ENCODE data around the gene ABCF1. TPM values are rescaled to one million over a fixed set of nuclear protein-coding genes. Genes with fewer than 3 reads are reported as not detected.

Gene ABCF1
- total RNA-seq, 1 donor from 2014 or later = 71.5 TPM

- Mint-ChIP-seq H3K36me3 (peaks cover 32% of the 10 kb centered on the region), H3K9me3 (no peaks in the 10 kb centered on the region), H3K4me1 (peaks cover 43% of the 10 kb centered on the region), H3K27me3 (ENCODE audit: low read depth) (no peaks in the 10 kb centered on the region), H3K4me3 (no peak overlapping the region), H3K27ac (peak overlapping the region; percentile 13)
- TF ChIP-seq CTCF (IDR thresholded peaks at IDR 0.05; ENCODE audit: unreplicated experiment) = no peak
- DNase-seq (ENCODE audit: low spot score in 2 of 2, unreplicated experiment in 2 of 2) = no peak
These were observed 38.8 kb downstream of the ABCF1 start for GRCh38 chr6:30610065-30610464.

GRCh38 chr6:30611150-30611855, 40.1 kb downstream of the ABCF1 start:
- Mint-ChIP-seq H3K4me3 (no peak overlapping the region), H3K36me3 (peaks cover 28% of the 10 kb centered on the region), H3K27me3 (ENCODE audit: low read depth) (no peaks in the 10 kb centered on the region), H3K4me1 (peaks cover 55% of the 10 kb centered on the region), H3K9me3 (no peaks in the 10 kb centered on the region), H3K27ac (peak overlapping the region; percentile 80)
- no peak for DNase-seq (ENCODE audit: low spot score in 2 of 2, unreplicated experiment in 2 of 2)
- TF ChIP-seq CTCF (IDR thresholded peaks at IDR 0.05; ENCODE audit: unreplicated experiment) = no peak

GRCh38 chr6:30611856-30612194, 40.6 kb downstream of the ABCF1 start:
- peaks cover 27% of the 10 kb centered on the region for H3K36me3 Mint-ChIP-seq
- no peaks in the 10 kb centered on the region for H3K27me3 Mint-ChIP-seq (ENCODE audit: low read depth)
- H3K4me1 Mint-ChIP-seq = peaks cover 55% of the 10 kb centered on the region
- TF ChIP-seq CTCF (IDR thresholded peaks at IDR 0.05; ENCODE audit: unreplicated experiment) = no peak
- no peak for DNase-seq (ENCODE audit: low spot score in 2 of 2, unreplicated experiment in 2 of 2)
- no peak overlapping the region for H3K4me3 Mint-ChIP-seq
- H3K9me3 Mint-ChIP-seq = no peaks in the 10 kb centered on the region
- H3K27ac Mint-ChIP-seq = peak overlapping the region; percentile 80

GRCh38 chr6:30612213-30612612, 41.0 kb downstream of the ABCF1 start:
- TF ChIP-seq CTCF (IDR thresholded peaks at IDR 0.05; ENCODE audit: unreplicated experiment) = no peak
- peak overlapping the region; percentile 100 for H3K27ac Mint-ChIP-seq
- peaks cover 59% of the 10 kb centered on the region for H3K4me1 Mint-ChIP-seq
- no peaks in the 10 kb centered on the region for H3K27me3 Mint-ChIP-seq (ENCODE audit: low read depth)
- H3K36me3 Mint-ChIP-seq = peaks cover 30% of the 10 kb centered on the region
- no peaks in the 10 kb centered on the region for H3K9me3 Mint-ChIP-seq
- H3K4me3 Mint-ChIP-seq = no peak overlapping the region
- DNase-seq (ENCODE audit: low spot score in 2 of 2, unreplicated experiment in 2 of 2) = no peak

- peaks cover 25% of the 10 kb centered on the region for H3K36me3 Mint-ChIP-seq
- no peak for DNase-seq (ENCODE audit: low spot score in 2 of 2, unreplicated experiment in 2 of 2)
- peak overlapping the region; percentile 100 for H3K27ac Mint-ChIP-seq
- peak overlapping the region; percentile 93 for H3K4me3 Mint-ChIP-seq
- no peaks in the 10 kb centered on the region for H3K27me3 Mint-ChIP-seq (ENCODE audit: low read depth)
- no peak for TF ChIP-seq CTCF (IDR thresholded peaks at IDR 0.05; ENCODE audit: unreplicated experiment)
- peaks cover 59% of the 10 kb centered on the region for H3K4me1 Mint-ChIP-seq
- no peaks in the 10 kb centered on the region for H3K9me3 Mint-ChIP-seq
These were observed 41.5 kb downstream of the ABCF1 start for GRCh38 chr6:30612687-30613248.
